ENCODE results near the gene ABO. TPM values are rescaled to one million over a fixed set of nuclear protein-coding genes. Genes with fewer than 3 reads are reported as not detected.
"Not testable (repeated sequence)": the region's sequence is repeated elsewhere in the genome, so short reads cannot be mapped to it uniquely, and the experiment has no call there.

Gene ABO
- total RNA-seq, 2 experiments from 2014 or later: 0.19 to 0.31 TPM

DNA sequence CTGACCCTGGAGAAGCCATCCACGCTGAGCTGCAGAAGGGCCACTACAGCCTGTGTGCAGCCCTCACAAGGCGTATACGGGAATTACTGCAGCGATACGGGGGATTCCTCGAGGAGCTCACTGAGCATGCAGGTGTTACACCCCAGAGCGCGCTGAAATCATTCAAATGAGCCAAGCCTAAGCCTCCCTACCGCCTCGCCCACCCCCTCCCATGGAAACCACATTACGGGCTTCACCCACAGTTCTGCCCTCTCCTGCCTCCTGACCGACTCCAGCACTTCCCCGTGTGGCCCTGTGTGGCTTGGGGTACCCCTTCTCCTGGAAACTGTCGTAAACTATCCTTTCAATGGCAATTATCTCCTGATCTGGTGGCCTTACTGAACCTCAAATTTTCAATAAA lies 47.7 kb upstream of the ABO start:
- TF ChIP-seq CTCF (IDR thresholded peaks at IDR 0.05): no peak
- H3K4me1 Mint-ChIP-seq (ENCODE audit: low read depth): no peaks in the 10 kb centered on the region
- H3K27me3 ChIP-seq (ENCODE audit: control insufficient read depth in 1 of 2, insufficient read depth in 2 of 2, low read length in 2 of 2): no peaks in the 10 kb centered on the region
- ChIA-PET CTCF (no interaction called here), POLR2A (no interaction called here)
- H3K9me3 Mint-ChIP-seq: no peaks in the 10 kb centered on the region
- no peak overlapping the region for H3K27ac ChIP-seq (ENCODE audit: low read depth in 1 of 2, low read length in 2 of 2)
- H3K27ac Mint-ChIP-seq: no peak overlapping the region
- intact Hi-C loops (cut with DNase I, micrococcal nuclease): no loop called here
- no peak for ATAC-seq (ENCODE audit: poor library complexity)
- no peak overlapping the region for H3K4me3 Mint-ChIP-seq
- H3K36me3 Mint-ChIP-seq (ENCODE audit: low read depth): peaks cover 4% of the 10 kb centered on the region
- H3K9me3 ChIP-seq (ENCODE audit: control insufficient read depth in 1 of 2, insufficient read depth in 1 of 2, low read length in 2 of 2): no peaks in the 10 kb centered on the region
- no peaks in the 10 kb centered on the region for H3K4me1 ChIP-seq (ENCODE audit: insufficient read depth, low read length)
- H3K27me3 Mint-ChIP-seq: no peaks in the 10 kb centered on the region
- no peak overlapping the region for H3K4me3 ChIP-seq (ENCODE audit: low read length)
- DNase-seq: no peak
- no peaks in the 10 kb centered on the region for H3K36me3 ChIP-seq (ENCODE audit: insufficient read depth, low read length)

GRCh38 chr9:133321411-133321935 lies 46.5 kb upstream of the ABO start:
- no peak for DNase-seq
- H3K36me3 Mint-ChIP-seq (ENCODE audit: low read depth): no peaks in the 10 kb centered on the region
- ATAC-seq (ENCODE audit: poor library complexity): no peak
- no peaks in the 10 kb centered on the region for H3K4me1 Mint-ChIP-seq (ENCODE audit: low read depth)
- no peak overlapping the region for H3K4me3 Mint-ChIP-seq
- no peaks in the 10 kb centered on the region for H3K9me3 Mint-ChIP-seq
- no peaks in the 10 kb centered on the region for H3K27me3 Mint-ChIP-seq
- no peaks in the 10 kb centered on the region for H3K36me3 ChIP-seq (ENCODE audit: insufficient read depth, low read length)
- no peaks in the 10 kb centered on the region for H3K9me3 ChIP-seq (ENCODE audit: control insufficient read depth in 1 of 2, insufficient read depth in 1 of 2, low read length in 2 of 2)
- no peaks in the 10 kb centered on the region for H3K27me3 ChIP-seq (ENCODE audit: control insufficient read depth in 1 of 2, insufficient read depth in 2 of 2, low read length in 2 of 2)
- CTCF ChIA-PET: no interaction called here
- no peak overlapping the region for H3K27ac Mint-ChIP-seq
- no peak overlapping the region for H3K4me3 ChIP-seq (ENCODE audit: low read length)
- H3K4me1 ChIP-seq (ENCODE audit: insufficient read depth, low read length): no peaks in the 10 kb centered on the region
- no peak for TF ChIP-seq CTCF (IDR thresholded peaks at IDR 0.05)
- intact Hi-C loops (cut with DNase I, micrococcal nuclease): no loop called here
- no peak overlapping the region for H3K27ac ChIP-seq (ENCODE audit: low read depth in 1 of 2, low read length in 2 of 2)
- POLR2A ChIA-PET: no interaction called here

DNA sequence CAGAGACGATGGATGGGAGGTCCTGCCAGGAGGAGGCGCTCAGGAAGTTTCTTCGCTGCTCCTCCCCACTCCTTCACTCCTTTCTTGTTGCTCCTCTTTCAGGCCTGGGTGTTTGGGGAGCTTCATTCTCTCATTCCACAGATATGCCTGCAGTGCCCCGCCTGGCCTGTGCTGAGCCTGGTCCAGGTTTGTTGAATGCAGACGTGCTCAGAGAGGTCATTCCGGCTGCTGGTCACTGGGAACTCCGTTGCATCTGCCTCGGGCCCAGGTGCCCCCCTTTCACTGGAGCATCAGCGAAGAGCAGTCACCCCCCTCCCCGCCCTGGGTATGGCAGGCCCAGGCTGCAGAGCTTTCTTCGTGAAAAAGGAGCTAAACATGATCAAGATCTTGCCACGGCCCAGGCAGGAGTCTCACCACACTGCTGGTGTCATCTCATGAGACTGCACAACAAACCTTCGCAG lies 45.5 kb upstream of the ABO start:
- CTCF ChIA-PET: no interaction called here
- intact Hi-C loops (cut with DNase I, micrococcal nuclease): no loop called here
- Mint-ChIP-seq H3K27ac (no peak overlapping the region), H3K4me1 (ENCODE audit: low read depth) (no peaks in the 10 kb centered on the region), H3K9me3 (no peaks in the 10 kb centered on the region), H3K27me3 (no peaks in the 10 kb centered on the region), H3K36me3 (ENCODE audit: low read depth) (no peaks in the 10 kb centered on the region), H3K4me3 (no peak overlapping the region)
- H3K36me3 ChIP-seq (ENCODE audit: insufficient read depth, low read length): no peaks in the 10 kb centered on the region
- no peak for TF ChIP-seq CTCF (IDR thresholded peaks at IDR 0.05)
- ATAC-seq (ENCODE audit: poor library complexity) (no peak), DNase-seq (no peak)
- no peaks in the 10 kb centered on the region for H3K4me1 ChIP-seq (ENCODE audit: insufficient read depth, low read length)
- POLR2A ChIA-PET: no interaction called here
- H3K27me3 ChIP-seq (ENCODE audit: control insufficient read depth in 1 of 2, insufficient read depth in 2 of 2, low read length in 2 of 2): no peaks in the 10 kb centered on the region
- no peak overlapping the region for H3K27ac ChIP-seq (ENCODE audit: low read depth in 1 of 2, low read length in 2 of 2)
- H3K9me3 ChIP-seq (ENCODE audit: control insufficient read depth in 1 of 2, insufficient read depth in 1 of 2, low read length in 2 of 2): no peaks in the 10 kb centered on the region
- no peak overlapping the region for H3K4me3 ChIP-seq (ENCODE audit: low read length)

DNA sequence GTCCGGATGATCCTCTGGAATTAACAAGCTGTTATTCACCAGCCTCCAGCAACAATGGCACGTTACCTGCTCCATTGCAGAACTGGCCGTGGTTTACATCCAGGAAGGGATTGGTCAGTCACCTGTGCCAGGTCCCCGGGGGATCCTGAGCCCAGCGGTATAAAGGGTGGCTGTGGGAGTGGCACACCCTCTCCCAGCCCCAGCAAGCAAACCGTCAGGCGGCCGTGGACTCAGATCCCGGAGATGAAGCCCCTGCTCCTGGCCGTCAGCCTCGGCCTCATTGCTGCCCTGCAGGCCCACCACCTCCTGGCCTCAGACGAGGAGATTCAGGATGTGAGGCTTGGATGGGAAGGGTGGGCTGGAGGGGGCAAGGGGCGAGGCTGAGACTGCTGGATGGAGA lies 42.5 kb upstream of the ABO start:
- POLR2A ChIA-PET; intact Hi-C loops (cut with DNase I, micrococcal nuclease): not testable (repeated sequence)

More for the DNA sequence above, 42.5 kb upstream of the ABO start:
- H3K4me3 ChIP-seq (ENCODE audit: low read length); H3K36me3 ChIP-seq (ENCODE audit: insufficient read depth, low read length); CTCF ChIA-PET; H3K27me3 ChIP-seq (ENCODE audit: control insufficient read depth in 1 of 2, insufficient read depth in 2 of 2, low read length in 2 of 2); H3K27ac ChIP-seq (ENCODE audit: low read depth in 1 of 2, low read length in 2 of 2); H3K9me3 Mint-ChIP-seq; ATAC-seq (ENCODE audit: poor library complexity); H3K27me3 Mint-ChIP-seq; H3K27ac Mint-ChIP-seq; H3K4me1 Mint-ChIP-seq (ENCODE audit: low read depth); H3K9me3 ChIP-seq (ENCODE audit: control insufficient read depth in 1 of 2, insufficient read depth in 1 of 2, low read length in 2 of 2); H3K4me1 ChIP-seq (ENCODE audit: insufficient read depth, low read length); DNase-seq; H3K36me3 Mint-ChIP-seq (ENCODE audit: low read depth); H3K4me3 Mint-ChIP-seq: not testable (repeated sequence)

All from CD4-positive, alpha-beta T cell (primary cell).